ENCODE results near the gene SMTNL2. TPM values are rescaled to one million over a fixed set of nuclear protein-coding genes. Genes with fewer than 3 reads are reported as not detected.

Gene SMTNL2
- polyA plus RNA-seq, 1 of the 3 experiments (the other 2 are of a cell fraction), result not detected

DNA sequence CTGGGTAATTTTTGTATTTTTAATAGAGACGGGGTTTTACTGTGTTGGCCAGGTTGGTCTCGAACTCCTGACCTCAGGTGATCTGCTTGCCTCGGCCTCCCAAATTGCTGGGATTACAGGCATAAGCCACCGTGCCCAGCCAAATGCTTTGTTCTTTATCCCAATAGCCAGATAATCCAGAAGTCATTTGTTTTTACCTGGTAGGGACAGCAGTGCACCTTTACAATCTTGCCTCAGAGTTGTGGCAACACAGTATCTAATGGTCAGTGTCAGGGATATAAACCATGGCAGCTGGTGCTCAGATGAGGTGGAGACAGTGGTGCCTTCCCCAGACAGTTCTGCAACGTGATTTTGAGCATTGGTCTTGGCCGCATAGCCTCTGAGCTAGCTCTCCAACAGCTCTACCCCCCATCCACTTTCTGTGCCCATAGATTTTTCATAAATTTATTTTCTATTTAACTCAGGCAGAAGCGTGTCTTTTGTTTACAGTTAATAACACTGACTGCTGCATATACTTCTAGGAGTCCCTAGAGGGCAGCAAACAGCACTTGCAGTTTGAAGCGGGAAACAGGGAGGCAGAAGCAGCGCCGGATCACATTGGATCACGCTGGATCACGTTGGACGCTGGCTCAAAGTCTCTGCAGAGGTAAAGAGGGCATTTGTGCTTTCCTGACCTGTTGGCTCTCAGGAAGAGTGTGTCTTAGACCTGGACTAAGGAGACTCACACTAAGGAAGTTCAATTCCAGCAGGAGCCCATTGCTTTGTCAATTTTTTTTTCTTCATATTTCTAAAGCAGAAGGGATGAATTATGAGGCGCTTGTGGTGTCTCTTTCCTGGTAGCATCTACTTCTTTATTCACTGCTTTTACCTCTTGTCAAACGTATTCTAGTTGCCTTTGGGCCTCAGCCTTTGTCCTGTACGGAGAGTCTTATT, 18.9 kb upstream of the SMTNL2 start (continued):
- TF ChIP-seq, protein P1, sequence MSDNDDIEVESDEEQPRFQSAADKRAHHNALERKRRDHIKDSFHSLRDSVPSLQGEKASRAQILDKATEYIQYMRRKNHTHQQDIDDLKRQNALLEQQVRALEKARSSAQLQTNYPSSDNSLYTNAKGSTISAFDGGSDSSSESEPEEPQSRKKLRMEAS (IDR thresholded peaks at IDR 0.05; ENCODE audit: low read depth), result peak; percentile 93
- no peak for TF ChIP-seq GATA2 (CRISPR knock-in tag; IDR thresholded peaks at IDR 0.05)
- TF ChIP-seq MEF2A (IDR thresholded peaks at IDR 0.05; ENCODE audit: borderline replicate concordance, low read depth), result no peak
- TF ChIP-seq, protein P2, sequence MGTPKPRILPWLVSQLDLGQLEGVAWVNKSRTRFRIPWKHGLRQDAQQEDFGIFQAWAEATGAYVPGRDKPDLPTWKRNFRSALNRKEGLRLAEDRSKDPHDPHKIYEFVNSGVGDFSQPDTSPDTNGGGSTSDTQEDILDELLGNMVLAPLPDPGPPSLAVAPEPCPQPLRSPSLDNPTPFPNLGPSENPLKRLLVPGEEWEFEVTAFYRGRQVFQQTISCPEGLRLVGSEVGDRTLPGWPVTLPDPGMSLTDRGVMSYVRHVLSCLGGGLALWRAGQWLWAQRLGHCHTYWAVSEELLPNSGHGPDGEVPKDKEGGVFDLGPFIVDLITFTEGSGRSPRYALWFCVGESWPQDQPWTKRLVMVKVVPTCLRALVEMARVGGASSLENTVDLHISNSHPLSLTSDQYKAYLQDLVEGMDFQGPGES (IDR thresholded peaks at IDR 0.05; ENCODE audit: low read depth, low read length), result no peak
- peak; percentile 35; the same call in 1 of the 2 replicates for TF ChIP-seq TAF1 (IDR thresholded peaks at IDR 0.05; ENCODE audit: borderline replicate concordance, low read depth, low read length)
- TF ChIP-seq, protein P3, sequence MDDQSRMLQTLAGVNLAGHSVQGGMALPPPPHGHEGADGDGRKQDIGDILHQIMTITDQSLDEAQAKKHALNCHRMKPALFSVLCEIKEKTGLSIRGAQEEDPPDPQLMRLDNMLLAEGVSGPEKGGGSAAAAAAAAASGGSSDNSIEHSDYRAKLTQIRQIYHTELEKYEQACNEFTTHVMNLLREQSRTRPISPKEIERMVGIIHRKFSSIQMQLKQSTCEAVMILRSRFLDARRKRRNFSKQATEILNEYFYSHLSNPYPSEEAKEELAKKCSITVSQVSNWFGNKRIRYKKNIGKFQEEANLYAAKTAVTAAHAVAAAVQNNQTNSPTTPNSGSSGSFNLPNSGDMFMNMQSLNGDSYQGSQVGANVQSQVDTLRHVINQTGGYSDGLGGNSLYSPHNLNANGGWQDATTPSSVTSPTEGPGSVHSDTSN (IDR thresholded peaks at IDR 0.05), result 0 out of 2 replicates have a peak, but pooled peaks have one; percentile 5
- peak; percentile 77; the same call in 1 of the 2 replicates for TF ChIP-seq MXI1 (IDR thresholded peaks at IDR 0.05; ENCODE audit: low read depth, low read length)
- peak; percentile 60; the same call in 1 of the 2 replicates for TF ChIP-seq SIN3A (IDR thresholded peaks at IDR 0.05; ENCODE audit: borderline replicate concordance, low read depth, low read length)
- TF ChIP-seq ELF1 (IDR thresholded peaks at IDR 0.05), result no peak
- peak; percentile 69 for TF ChIP-seq RAD21 (IDR thresholded peaks at IDR 0.05; ENCODE audit: low read length)
- no peak for TF ChIP-seq NRF1 (IDR thresholded peaks at IDR 0.05; ENCODE audit: low read depth, low read length)
- no peak for TF ChIP-seq JUND (IDR thresholded peaks at IDR 0.05)
- TF ChIP-seq RCOR1 (IDR thresholded peaks at IDR 0.05; ENCODE audit: low read length), result no peak
- TF ChIP-seq, protein P4, sequence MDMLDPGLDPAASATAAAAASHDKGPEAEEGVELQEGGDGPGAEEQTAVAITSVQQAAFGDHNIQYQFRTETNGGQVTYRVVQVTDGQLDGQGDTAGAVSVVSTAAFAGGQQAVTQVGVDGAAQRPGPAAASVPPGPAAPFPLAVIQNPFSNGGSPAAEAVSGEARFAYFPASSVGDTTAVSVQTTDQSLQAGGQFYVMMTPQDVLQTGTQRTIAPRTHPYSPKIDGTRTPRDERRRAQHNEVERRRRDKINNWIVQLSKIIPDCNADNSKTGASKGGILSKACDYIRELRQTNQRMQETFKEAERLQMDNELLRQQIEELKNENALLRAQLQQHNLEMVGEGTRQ (IDR thresholded peaks at IDR 0.05; ENCODE audit: borderline replicate concordance, low read depth, low read length), result no peak
- TF ChIP-seq NFIC (IDR thresholded peaks at IDR 0.05; ENCODE audit: borderline replicate concordance), result no peak
- peak; percentile 61 for TF ChIP-seq SMC3 (IDR thresholded peaks at IDR 0.05; ENCODE audit: low read depth, low read length)
- 0 out of 2 replicates have a peak, but pooled peaks have one; percentile 49 for TF ChIP-seq FOXJ3 (CRISPR knock-in tag; IDR thresholded peaks at IDR 0.05)
- TF ChIP-seq, protein P5, sequence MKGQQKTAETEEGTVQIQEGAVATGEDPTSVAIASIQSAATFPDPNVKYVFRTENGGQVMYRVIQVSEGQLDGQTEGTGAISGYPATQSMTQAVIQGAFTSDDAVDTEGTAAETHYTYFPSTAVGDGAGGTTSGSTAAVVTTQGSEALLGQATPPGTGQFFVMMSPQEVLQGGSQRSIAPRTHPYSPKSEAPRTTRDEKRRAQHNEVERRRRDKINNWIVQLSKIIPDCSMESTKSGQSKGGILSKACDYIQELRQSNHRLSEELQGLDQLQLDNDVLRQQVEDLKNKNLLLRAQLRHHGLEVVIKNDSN (IDR thresholded peaks at IDR 0.05; ENCODE audit: borderline replicate concordance, low read depth), result no peak
- TF ChIP-seq EZH2phosphoT487 (IDR thresholded peaks at IDR 0.05; ENCODE audit: borderline replicate concordance, low read depth), result no peak
- no peak for TF ChIP-seq TCF12 (IDR thresholded peaks at IDR 0.05)
- TF ChIP-seq EP300 (IDR thresholded peaks at IDR 0.05; ENCODE audit: borderline replicate concordance in 1 of 2, low read depth in 1 of 2, low read length in 1 of 2), result no peak

Measured in SK-N-SH (cell line).